Fibroblast of the aortic adventitia (primary cell): ENCODE measurements around the gene C10orf67. TPM values are rescaled to one million over a fixed set of nuclear protein-coding genes. Genes with fewer than 3 reads are reported as not detected.

ENCODE experiments used
- DNase-seq: peaks from one replicate; pipeline ENCODE4 v3.0.0-alpha.2; 2010; ENCODE audit warnings: low read depth
- H3K4me3 ChIP-seq: 2 replicates; pipeline ENCODE4 v1.5.1; 2011; ENCODE audit warnings: low read depth, mild to moderate bottlenecking, control low read depth, low read length, moderate library complexity
- total RNA-seq: library from RNA; depleted of rRNA; stranded (reverse); fragments of >200 nt; gene quantifications from 2 replicates; pipeline ENCODE4 v1.2.3, GENCODE V29; 2012; ENCODE audit warnings: low replicate concordance
- TF ChIP-seq, protein P1 (sequence below): IDR thresholded peaks from 2 replicates; pipeline ENCODE4 v1.5.1; 2011; ENCODE audit warnings: mild to moderate bottlenecking, low read length, control low read depth, inconsistent platforms; ENCODE audit not compliant: insufficient read depth

Gene C10orf67
- total RNA-seq, 1 donor, result 0.09 TPM

DNA sequence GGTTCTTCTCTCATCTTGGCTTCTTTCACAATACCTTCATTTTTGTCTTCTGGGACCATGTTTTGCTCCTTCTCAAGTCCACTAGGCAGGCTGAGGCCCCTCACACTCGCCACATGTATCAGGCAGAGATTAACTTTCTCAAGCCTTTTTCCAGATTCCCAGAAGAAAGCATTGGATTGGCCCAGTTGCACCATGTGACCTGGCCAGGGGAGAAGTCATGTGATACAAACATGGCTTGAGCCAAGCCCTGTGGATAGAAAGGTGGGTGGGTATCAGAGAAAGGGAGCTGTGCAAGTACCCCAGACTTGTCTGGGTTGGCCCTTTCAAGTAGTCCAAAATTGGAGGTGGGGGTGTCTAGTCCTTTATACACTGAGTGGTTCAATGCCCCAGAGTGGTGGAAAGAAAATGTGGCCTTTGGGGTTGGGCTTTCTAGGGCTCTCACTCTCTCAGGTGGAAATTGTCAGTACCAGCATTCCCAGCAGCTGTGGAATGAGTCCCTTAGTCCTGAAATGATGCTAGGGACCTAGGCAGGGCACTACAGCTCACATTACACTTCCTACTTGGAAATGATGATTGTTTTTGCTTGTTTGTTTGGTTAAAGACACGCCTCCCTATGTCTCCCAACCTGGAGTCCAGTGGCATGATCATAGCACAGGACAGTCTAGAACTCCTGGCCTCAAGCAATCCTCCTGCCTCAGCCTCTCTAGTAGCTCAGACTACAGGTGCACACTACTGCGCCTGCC is 36.9 kb upstream of the C10orf67 start:
- DNase-seq, result no peak
- TF ChIP-seq, protein P1, sequence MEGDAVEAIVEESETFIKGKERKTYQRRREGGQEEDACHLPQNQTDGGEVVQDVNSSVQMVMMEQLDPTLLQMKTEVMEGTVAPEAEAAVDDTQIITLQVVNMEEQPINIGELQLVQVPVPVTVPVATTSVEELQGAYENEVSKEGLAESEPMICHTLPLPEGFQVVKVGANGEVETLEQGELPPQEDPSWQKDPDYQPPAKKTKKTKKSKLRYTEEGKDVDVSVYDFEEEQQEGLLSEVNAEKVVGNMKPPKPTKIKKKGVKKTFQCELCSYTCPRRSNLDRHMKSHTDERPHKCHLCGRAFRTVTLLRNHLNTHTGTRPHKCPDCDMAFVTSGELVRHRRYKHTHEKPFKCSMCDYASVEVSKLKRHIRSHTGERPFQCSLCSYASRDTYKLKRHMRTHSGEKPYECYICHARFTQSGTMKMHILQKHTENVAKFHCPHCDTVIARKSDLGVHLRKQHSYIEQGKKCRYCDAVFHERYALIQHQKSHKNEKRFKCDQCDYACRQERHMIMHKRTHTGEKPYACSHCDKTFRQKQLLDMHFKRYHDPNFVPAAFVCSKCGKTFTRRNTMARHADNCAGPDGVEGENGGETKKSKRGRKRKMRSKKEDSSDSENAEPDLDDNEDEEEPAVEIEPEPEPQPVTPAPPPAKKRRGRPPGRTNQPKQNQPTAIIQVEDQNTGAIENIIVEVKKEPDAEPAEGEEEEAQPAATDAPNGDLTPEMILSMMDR, result no peak
- no peak overlapping the region for H3K4me3 ChIP-seq

DNA sequence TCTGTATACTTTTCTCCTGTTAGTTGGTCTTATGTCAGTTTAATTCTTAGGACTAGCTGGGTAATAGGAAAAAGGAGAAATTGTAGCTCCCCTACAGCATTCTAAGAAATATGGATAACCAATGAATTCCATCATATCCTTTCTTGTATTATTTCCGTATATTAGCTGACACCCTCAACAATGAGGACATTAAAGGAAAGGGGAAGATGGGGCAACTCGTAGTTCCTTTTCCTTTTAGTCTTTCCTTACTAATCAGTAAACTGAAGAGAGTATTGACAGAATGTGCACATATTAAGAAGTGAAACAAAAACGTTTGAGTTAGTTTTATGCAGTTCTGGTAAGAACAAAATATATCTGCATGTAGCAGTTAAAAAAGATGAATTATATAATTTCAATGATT is 35.1 kb upstream of the C10orf67 start:
- TF ChIP-seq, protein P1, result no peak
- DNase-seq, result no peak
- H3K4me3 ChIP-seq, result no peak overlapping the region

DNA sequence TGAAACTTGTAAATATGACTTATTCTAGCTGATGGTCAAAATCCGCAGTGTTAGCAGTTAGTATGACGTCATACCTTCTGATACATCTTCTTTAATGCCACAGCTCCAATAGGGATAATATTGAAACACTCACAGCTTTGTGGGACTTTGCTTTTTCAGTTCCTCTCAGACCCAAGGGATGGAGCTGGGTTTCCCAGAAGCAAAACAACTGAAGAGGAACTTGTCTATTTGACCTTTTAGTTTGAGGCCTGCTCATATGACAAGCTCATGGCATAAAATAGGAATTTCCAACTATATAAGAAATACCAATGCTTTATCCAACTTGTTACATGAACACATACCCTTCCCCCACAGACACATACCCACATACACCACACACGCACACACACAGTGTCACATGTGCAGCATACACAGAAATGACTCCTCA is 31.6 kb upstream of the C10orf67 start:
- TF ChIP-seq, protein P1, result no peak
- H3K4me3 ChIP-seq, result no peak overlapping the region
- DNase-seq, result no peak

DNA sequence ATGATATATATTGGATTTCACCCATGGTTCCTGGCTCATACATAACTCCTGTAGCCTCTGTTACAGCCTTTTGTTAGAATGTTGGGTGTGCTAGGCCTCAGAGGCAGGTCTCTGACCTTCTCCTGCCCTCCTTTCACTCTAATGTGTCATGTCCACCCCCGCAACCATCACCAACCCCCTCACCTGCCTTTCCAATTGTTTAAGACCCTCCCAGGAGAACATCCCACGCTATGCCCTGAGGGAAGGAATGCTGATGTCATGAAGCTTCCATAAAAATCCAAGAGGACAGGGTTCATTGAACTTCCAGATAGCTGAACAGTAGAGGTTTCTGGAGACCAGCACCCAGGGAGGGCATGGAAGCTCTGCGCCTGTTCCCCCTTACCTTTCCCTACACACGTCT is 30.8 kb upstream of the C10orf67 start:
- H3K4me3 ChIP-seq, result no peak overlapping the region
- DNase-seq, result no peak
- TF ChIP-seq, protein P1, result no peak

DNA sequence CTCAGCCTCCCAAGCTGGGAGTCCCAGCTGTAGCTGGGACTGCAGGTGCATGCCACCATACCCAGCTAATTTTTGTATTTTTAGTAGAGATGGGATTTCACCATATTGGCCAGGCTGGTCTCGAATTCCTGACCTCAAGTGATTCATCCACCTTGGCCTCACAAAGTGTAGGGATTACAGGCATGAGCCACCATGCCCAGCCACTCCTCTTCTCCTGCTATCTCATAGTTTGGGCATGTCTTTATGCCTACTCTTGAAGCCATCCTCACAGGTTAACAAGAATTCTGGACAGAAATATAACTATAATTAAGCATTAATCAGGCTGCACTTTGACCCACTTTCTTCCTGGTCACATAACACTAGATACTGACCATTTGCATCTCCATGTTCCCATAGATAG is 28.6 kb upstream of the C10orf67 start:
- no peak for DNase-seq
- no peak overlapping the region for H3K4me3 ChIP-seq
- TF ChIP-seq, protein P1, result no peak

DNA sequence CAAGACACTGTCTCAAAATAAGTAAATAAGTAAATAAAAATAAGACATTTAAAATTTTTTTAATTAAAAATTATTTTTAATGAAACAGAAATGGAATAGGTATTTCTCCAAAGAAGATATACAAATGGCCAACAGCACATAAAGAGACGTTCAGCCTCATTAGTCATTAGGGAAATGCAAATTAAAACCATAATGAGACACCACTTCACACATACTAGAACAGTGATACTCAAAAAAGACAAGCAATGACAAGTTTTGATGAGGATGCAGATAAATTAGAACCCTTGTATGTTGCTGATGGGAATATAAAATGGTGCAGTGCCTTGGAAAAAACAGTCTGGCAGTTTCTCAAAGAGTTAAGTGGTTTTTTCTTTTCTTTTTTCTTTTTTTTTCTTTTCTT is 26.5 kb upstream of the C10orf67 start:
- TF ChIP-seq, protein P1, result no peak

DNA sequence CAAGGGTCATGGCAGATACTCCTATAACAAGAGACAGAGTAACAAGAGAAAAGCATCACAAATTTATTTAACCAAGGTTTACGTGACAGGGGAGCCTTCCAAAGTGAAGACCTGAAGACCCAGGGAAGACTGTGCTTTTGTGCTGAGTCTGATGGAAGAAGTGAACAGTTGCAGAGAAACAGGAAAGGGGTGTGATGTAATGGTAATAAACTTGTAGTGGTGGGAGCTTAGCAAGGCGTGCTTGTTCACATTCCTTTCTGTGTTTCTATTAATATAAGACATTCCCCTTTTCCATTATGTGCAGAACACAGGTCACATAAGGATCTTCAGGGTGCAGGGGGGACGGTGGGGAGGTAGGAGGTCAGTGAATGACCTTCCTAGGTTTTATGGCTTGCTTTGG is 25.5 kb upstream of the C10orf67 start:
- TF ChIP-seq, protein P1, result no peak
- no peak overlapping the region for H3K4me3 ChIP-seq
- DNase-seq, result no peak

More for the DNA sequence above, 26.5 kb upstream of the C10orf67 start:
- H3K4me3 ChIP-seq, result no peak overlapping the region
- no peak for DNase-seq
